ENCODE data around the gene TBC1D7.
"Not testable (repeated sequence)": the region's sequence is repeated elsewhere in the genome, so short reads cannot be mapped to it uniquely, and the experiment has no call there.

Gene TBC1D7

GRCh38 chr6:13331516-13332348 is 3.4 kb upstream of the TBC1D7 start:
- no peak for DNase-seq (ENCODE audit: low spot score)
- POLR2A ChIA-PET (ENCODE audit: low non-redundant PET) = no interaction called here
- H3K27ac ChIP-seq = no peak overlapping the region
- CTCF ChIA-PET = interaction anchor here (0.6 to 0.8 kb wide), 4 partner anchors 23 to 982 kb away, joined by 3 to 4 read pairs (median 4); no protein-coding TSS in a partner anchor
- peak; percentile 72 for TF ChIP-seq CTCF (conservative IDR thresholded peaks at IDR 0.05; ENCODE audit: low read depth)

- no peak for DNase-seq (ENCODE audit: low spot score)
- TF ChIP-seq CTCF (conservative IDR thresholded peaks at IDR 0.05; ENCODE audit: low read depth) = no peak
- POLR2A ChIA-PET (ENCODE audit: low non-redundant PET) = interaction anchor here (0.5 to 1.0 kb wide), 2 partner anchors 24 to 53 kb away, joined by 3 read pairs; no protein-coding TSS in a partner anchor
- CTCF ChIA-PET = interaction anchor here (0.6 to 1.3 kb wide), 4 partner anchors 8 to 417 kb away, joined by 3 to 4 read pairs (median 4); no protein-coding TSS in a partner anchor
- peak overlapping the region; percentile 94 for H3K27ac ChIP-seq
Observed at GRCh38 chr6:13328875-13329183, 492 bp upstream of the TBC1D7 start.

GRCh38 chr6:13327691-13328075 is 654 bp downstream of the TBC1D7 start:
- ChIA-PET POLR2A (ENCODE audit: low non-redundant PET) (interaction anchor here (0.8 to 1.2 kb wide), 2 partner anchors 13 to 317 kb away, joined by 3 to 4 read pairs; no protein-coding TSS in a partner anchor), CTCF (interaction anchor here (0.7 kb wide), 2 partner anchors 70 to 1167 kb away, joined by 3 to 4 read pairs; no protein-coding TSS in a partner anchor)
- DNase-seq (ENCODE audit: low spot score) = peak; percentile 4
- H3K27ac ChIP-seq = peak overlapping the region; percentile 94
- TF ChIP-seq CTCF (conservative IDR thresholded peaks at IDR 0.05; ENCODE audit: low read depth) = no peak

- CTCF ChIA-PET; POLR2A ChIA-PET (ENCODE audit: low non-redundant PET); DNase-seq (ENCODE audit: low spot score); H3K27ac ChIP-seq: not testable (repeated sequence)
Observed at GRCh38 chr6:13326031-13326586, 2.2 kb downstream of the TBC1D7 start.

- DNase-seq (ENCODE audit: low spot score) = no peak
- POLR2A ChIA-PET (ENCODE audit: low non-redundant PET) = no interaction called here
- no peak overlapping the region for H3K27ac ChIP-seq
- TF ChIP-seq CTCF (conservative IDR thresholded peaks at IDR 0.05; ENCODE audit: low read depth) = no peak
- CTCF ChIA-PET = interaction anchor here (0.5 to 0.7 kb wide), 4 partner anchors 8 to 148 kb away, joined by 4 to 6 read pairs (median 5); partner anchors contain the start of gene TBC1D7
Observed at GRCh38 chr6:13319891-13320564, 8.3 kb downstream of the TBC1D7 start.

- no peak overlapping the region for H3K27ac ChIP-seq
- no peak for TF ChIP-seq CTCF (conservative IDR thresholded peaks at IDR 0.05; ENCODE audit: low read depth)
- CTCF ChIA-PET = interaction anchor here (0.7 kb wide), 1 partner anchor 330 kb away, joined by 3 read pairs; no protein-coding TSS in a partner anchor
- no peak for DNase-seq (ENCODE audit: low spot score)
- POLR2A ChIA-PET (ENCODE audit: low non-redundant PET) = no interaction called here
Observed at GRCh38 chr6:13318821-13319220, 9.5 kb downstream of the TBC1D7 start.
